Stomach smooth muscle (tissue), 2 donors: ENCODE results near the gene MIDN.
"Not testable (repeated sequence)": the region's sequence is repeated elsewhere in the genome, so short reads cannot be mapped to it uniquely, and the experiment has no call there.

ENCODE experiments used
- H3K27ac ChIP-seq: one replicate; pipeline ENCODE4 v1.7.0; 2013; ENCODE audit warnings: mild to moderate bottlenecking, low read length, inconsistent platforms
- H3K27me3 ChIP-seq, 2 donors: one replicate each; pipeline ENCODE4 v1.7.0; 2013; ENCODE audit warnings: low read length in 2 of 2; ENCODE audit not compliant: insufficient read depth in 2 of 2, control insufficient read depth in 1 of 2
- H3K36me3 ChIP-seq, 2 donors: one replicate each; pipeline ENCODE4 v1.7.0; 2013; ENCODE audit warnings: low read length in 2 of 2; ENCODE audit not compliant: control insufficient read depth in 2 of 2, insufficient read depth in 2 of 2
- H3K4me1 ChIP-seq: one replicate; pipeline ENCODE4 v1.7.0; 2013; ENCODE audit warnings: low read length; ENCODE audit not compliant: control insufficient read depth, insufficient read depth
- H3K4me3 ChIP-seq, 2 donors: one replicate each; pipeline ENCODE4 v1.7.0; 2013; ENCODE audit warnings: low read length in 2 of 2
- H3K9ac ChIP-seq, 2 donors: one replicate each; pipeline ENCODE4 v1.7.0; 2013; ENCODE audit warnings: low read length in 2 of 2, mild to moderate bottlenecking in 1 of 2
- H3K9me3 ChIP-seq, 2 donors: one replicate each; pipeline ENCODE4 v1.7.0; 2013; ENCODE audit warnings: low read length in 2 of 2; ENCODE audit not compliant: control insufficient read depth in 2 of 2
- donor health status: healthy.
- donor health status: Pancreatic carcinoma.

MIDN gene

DNA sequence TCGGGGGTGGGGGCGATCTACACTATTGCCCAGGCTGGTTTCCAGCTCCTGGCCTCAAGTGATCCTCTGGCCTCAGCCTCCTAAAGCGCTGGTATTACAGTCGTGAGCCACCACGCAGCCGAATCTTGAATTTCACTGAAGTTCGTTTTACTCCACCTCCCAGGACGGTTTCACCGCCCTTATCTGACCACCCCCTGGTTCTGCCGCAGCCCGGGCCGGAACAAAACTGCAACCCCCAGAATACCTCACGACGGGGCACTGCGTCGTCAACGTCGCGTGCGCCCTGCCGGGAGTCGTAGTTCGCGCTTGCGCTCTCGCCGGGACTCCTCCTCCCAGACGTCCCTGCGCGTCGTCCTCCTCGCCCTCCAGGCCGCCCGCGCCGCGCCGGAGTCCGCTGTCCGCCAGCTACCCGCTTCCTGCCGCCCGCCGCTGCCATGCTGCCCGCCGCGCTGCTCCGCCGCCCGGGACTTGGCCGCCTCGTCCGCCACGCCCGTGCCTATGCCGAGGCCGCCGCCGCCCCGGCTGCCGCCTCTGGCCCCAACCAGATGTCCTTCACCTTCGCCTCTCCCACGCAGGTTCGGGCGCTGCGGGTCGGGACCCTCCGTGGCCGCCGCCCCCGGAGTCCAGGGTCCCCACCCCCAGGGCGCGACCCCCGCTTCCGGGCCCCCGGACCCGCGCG is 6.8 kb upstream of the MIDN start, which contains the start of gene ATP5F1D:
Gene ATP5F1D (plus strand): TSS at position 335 of the 679 bp plus-strand sequence. CDS start 100 bp downstream, at position 435.
- Histone ChIP-seq H3K9me3 (no peaks in the 10 kb centered on the region), H3K27me3 (peaks cover 0 to 8% of the 10 kb centered on the region in 2 donors), H3K36me3 (no peaks in the 10 kb centered on the region), H3K27ac (peak within 1 kb of the TSS; percentile 82), H3K9ac (peak within 1 kb of the TSS; percentile 60 to 83), H3K4me1 (peaks cover 82% of the 10 kb centered on the region), H3K4me3 (peak within 1 kb of the TSS; percentile 78 to 87)

DNA sequence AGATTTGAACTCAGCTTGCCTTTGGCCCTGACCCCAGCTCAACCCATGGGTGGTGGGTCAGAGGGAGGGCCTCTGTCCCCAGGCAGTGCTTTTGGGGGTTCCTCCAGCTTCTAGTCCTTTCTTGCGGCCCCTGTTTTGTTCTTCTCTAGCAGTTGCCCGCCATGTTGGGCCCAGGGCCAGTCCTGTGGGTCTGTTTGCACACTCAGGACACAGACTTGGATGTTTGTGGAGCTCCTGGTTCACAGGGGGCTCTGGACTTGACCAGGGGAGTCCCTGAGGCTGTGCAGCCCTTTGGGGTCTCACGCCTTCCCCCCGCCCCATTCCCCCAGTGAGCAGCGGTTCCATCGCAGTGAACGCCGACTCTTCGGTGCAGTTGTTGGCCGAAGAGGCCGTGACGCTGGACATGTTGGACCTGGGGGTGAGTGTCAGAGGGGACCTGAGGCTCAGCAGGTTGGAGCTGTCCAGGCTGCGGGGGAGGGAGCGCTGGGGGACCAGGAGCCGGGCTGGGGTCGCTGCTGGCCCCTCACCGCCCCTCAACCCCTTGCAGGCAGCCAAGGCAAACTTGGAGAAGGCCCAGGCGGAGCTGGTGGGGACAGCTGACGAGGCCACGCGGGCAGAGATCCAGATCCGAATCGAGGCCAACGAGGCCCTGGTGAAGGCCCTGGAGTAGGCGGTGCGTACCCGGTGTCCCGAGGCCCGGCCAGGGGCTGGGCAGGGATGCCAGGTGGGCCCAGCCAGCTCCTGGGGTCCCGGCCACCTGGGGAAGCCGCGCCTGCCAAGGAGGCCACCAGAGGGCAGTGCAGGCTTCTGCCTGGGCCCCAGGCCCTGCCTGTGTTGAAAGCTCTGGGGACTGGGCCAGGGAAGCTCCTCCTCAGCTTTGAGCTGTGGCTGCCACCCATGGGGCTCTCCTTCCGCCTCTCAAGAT is 4.4 kb upstream of the MIDN start:
- peak overlapping the region; percentile 39 to 55 for H3K9ac ChIP-seq
- no peaks in the 10 kb centered on the region for H3K27me3 ChIP-seq
- H3K36me3 ChIP-seq = no peaks in the 10 kb centered on the region
- H3K4me3 ChIP-seq = peak overlapping the region in 1 of 2 donors; percentile 49
- peak overlapping the region; percentile 87 for H3K27ac ChIP-seq
- H3K9me3 ChIP-seq = no peaks in the 10 kb centered on the region
- peaks cover 74% of the 10 kb centered on the region for H3K4me1 ChIP-seq

DNA sequence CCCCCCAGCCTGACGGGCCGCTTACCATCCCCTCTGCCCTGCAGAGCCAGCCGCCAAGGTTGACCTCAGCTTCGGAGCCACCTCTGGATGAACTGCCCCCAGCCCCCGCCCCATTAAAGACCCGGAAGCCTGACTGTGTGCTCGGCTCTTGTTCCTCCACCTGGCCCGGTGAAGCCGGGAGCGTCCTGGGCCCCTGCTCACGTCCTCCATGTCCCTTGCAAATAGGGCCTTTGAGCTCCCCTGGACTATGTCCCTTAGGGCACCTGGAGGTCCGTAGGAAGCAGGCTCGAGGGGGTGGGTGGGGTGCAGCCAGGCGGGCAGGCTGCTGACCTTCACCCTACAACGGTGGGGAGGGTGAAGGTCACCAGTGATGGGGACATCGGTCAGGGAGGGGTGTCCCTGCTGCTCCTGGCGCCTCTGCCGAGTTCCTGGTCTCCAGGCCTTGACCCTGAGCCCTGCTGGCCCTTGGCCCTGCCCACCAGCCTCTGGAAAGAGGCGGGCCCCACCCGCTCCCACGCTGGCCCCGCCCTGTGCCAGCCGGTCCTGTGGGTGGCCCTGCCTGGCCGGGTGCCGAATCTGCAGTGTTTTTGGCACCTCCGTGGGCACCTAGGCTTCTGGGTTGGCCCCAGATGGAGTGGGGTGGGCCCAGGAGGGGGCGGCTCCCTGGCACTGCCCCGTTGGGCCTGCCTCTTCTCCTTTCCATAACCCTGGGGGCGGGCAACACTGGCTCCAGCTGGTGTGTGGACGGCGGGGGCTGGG is 3.5 kb upstream of the MIDN start:
- H3K4me3 ChIP-seq = peak overlapping the region in 1 of 2 donors; percentile 49

DNA sequence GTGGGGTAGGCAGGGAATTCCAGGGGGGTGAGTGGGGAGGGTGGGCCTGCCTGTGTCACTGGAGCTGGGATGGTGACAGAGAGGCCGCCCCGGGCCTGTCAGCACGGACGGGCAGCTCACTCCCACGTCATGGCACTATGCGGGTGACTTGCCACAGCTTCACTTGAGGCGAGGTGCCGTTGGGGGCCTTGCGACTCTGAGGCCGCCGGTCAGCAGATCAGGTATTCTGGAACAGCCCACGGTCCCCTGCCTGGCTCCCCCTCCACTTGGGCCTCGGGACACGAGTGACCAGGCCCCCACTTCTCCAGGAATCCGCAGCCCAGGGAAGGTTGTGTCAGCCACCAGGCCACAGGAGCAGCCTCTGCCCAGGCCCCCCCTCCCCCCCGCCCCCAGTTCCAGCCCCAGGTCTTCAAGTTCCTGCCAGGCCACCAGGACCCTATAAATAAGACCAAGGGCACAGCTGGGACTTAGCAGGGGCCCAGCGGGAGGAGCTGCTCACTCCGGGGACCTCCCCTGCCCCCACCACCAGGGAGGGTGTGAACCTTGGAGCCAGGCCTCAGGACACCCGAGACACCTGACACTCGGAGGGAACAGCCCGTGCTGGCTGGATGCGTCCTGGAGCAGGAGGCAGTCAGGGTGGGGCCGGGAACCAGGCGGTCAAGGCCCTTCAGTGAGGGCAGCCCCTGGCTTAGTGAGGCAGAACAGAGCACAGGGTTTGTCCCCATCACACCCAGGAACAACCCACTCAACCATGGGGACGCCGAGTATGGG is 2.7 kb upstream of the MIDN start:
- Histone ChIP-seq H3K9me3 (no peaks in the 10 kb centered on the region), H3K9ac (peak overlapping the region; percentile 28 to 55), H3K27ac (peak overlapping the region; percentile 87), H3K27me3 (no peaks in the 10 kb centered on the region), H3K36me3 (no peaks in the 10 kb centered on the region), H3K4me1 (peaks cover 61% of the 10 kb centered on the region), H3K4me3 (no peak overlapping the region)

More for the DNA sequence above, 3.5 kb upstream of the MIDN start:
- Histone ChIP-seq H3K9me3 (no peaks in the 10 kb centered on the region), H3K27ac (peak overlapping the region; percentile 87), H3K27me3 (no peaks in the 10 kb centered on the region), H3K4me1 (peaks cover 69% of the 10 kb centered on the region), H3K9ac (peak overlapping the region; percentile 29 to 39), H3K36me3 (no peaks in the 10 kb centered on the region)

DNA sequence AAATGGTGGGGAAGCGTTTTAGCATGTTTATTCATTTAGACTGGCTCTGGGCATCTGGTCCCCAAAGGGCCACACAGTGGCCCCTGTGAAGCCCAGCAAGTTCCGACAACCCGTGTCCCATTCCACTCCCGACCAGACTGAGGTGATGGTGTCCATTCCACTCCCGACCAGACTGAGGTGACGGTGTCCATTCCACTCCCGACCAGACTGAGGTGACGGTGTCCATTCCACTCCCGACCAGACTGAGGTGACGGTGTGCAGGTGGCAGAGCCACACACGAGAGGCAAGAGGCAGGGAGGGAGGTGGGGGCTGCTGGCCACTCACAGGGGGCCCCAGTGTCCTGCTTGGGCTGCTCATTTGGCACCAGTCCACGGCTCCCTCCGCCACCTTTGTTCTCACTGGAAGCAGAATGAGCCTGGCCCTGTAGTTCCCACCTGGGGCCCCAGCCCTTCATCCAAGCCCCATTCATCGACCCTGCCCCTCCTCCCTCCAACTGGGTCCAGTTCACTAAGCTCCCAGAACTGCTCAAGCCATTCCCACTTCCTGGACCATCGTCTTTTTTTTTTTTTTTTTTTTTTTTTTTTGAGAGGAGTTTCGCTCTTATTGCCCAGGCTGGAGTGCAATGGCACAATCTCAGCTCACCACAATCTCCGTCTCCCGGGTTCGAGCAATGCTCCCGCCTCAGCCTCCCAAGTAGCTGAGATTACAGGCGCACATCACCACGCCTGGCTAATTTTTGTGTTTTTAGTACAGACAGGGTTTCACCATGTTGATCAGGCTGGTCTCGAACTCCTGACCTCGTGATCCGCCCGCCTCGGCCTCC is 1.9 kb upstream of the MIDN start:
- H3K36me3 ChIP-seq, H3K9me3 ChIP-seq, H3K4me3 ChIP-seq, H3K27me3 ChIP-seq: not testable (repeated sequence)
- peak overlapping the region; percentile 87 for H3K27ac ChIP-seq
- H3K4me1 ChIP-seq = peaks cover 57% of the 10 kb centered on the region
- peak overlapping the region in 1 of 2 donors; percentile 28 for H3K9ac ChIP-seq

DNA sequence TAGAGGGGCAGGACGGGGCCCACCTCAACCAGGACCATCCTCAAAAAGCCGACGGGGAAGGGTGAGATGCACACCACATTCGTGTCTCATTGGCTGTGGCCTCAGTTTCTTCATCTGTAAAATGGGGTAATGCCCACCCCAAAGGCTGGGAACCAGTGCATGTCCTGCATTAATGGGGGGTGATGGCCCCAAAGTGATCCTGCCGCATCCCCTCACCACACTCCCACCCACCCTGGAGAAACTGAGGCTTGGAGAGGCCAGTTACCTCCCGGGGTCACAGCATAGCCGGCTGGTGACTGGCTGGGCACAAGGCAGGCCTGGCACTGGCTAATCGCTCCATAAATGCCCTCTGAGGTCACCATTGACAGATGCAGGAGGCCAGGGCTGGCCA is 640 bp upstream of the MIDN start:
- Histone ChIP-seq H3K27ac (peak overlapping the region; percentile 98), H3K27me3 (no peaks in the 10 kb centered on the region), H3K9ac (peak overlapping the region; percentile 58 to 69), H3K9me3 (no peaks in the 10 kb centered on the region), H3K36me3 (peaks cover 0 to 8% of the 10 kb centered on the region in 2 donors), H3K4me3 (peak overlapping the region in 1 of 2 donors; percentile 78), H3K4me1 (peaks cover 61% of the 10 kb centered on the region)

DNA sequence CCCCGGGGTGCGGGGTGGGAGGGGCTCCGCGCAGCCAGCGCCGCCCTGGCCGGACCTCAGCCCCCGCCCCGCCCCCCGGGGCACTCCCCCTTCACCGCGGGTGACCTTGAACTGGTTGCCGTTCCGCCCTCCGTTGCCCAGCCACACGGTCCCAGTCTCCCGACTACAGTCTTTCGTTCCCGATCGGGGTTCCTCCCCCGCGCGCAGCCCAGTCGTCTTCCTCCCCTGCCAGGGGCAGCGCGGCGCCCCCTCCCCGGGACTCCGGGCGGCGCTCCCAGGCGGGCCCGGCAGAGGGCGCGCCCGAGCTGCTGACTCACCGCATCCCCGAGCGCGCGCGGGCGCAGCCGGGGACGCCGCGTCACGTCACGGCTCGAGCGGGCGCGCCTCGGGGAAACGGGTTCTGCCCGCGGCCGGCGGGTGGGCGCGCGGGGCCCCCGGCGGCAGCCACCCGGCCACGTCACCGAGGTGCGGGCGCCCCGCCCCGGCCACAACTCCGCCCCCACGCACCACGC is 459 bp downstream of the MIDN start:
- Histone ChIP-seq H3K36me3 (peaks cover 0 to 8% of the 10 kb centered on the region in 2 donors), H3K4me1 (peaks cover 60% of the 10 kb centered on the region), H3K27me3 (no peaks in the 10 kb centered on the region), H3K4me3 (peak overlapping the region; percentile 77 to 78), H3K27ac (peak overlapping the region; percentile 98), H3K9me3 (no peaks in the 10 kb centered on the region), H3K9ac (peak overlapping the region; percentile 80 to 99)

DNA sequence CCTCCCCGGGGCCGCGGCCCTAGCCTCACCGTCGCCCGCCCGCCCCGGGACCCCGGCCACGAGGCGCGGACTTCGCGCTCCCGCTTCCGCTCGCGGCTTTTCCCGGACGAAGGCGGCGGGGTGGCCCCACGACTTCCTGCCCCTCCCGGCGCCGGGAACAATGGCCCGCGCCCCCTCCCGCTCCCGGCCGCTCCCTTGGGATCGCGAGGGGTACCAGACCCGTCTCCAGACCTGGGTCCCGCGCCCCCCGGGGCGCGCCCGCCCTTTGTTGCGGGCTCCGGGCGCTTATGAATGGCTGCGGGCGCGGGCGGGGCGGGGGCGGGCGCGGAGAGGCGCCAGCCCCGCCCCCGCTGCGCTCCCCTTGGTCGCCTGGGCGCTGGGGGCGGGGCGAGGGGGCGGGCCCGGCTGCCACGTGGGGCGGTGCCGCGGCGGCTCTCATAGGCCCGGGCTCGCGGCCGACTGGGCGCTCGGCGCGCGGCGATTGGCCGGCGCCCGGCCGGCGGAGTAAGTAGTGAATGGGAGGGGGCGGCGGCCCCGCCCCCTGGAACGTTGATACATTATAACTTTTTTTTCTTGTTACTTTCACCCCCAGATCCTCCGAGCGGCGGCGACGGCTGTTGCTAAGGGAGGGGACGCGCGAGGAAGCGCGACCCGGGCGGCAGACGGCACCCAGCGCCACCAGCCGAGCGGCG is 1.1 kb downstream of the MIDN start:
- peak overlapping the region; percentile 67 to 78 for H3K4me3 ChIP-seq
- peak overlapping the region; percentile 98 for H3K27ac ChIP-seq
- H3K27me3 ChIP-seq = no peaks in the 10 kb centered on the region
- H3K36me3 ChIP-seq = peaks cover 2 to 10% of the 10 kb centered on the region in 2 donors
- peak overlapping the region; percentile 66 to 75 for H3K9ac ChIP-seq
- H3K4me1 ChIP-seq = peaks cover 60% of the 10 kb centered on the region
- no peaks in the 10 kb centered on the region for H3K9me3 ChIP-seq

DNA sequence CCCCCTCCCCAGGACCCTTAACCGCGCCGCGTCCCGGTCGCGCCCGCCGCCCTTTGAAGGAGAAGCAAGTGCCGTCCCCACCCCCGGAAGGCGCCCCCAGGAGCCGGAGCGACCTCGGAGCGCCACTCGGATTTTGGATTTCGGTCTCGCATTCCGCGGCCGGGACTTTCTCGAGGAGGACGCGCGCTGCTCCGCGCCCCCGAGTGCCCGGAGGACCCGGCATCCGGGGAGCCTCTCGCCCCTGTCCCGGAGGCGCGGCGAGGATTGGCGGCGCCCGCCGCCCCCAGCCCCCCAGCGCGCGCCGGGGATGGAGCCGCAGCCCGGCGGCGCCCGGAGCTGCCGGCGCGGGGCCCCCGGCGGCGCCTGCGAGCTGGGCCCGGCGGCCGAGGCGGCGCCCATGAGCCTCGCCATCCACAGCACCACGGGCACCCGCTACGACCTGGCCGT is 1.6 kb downstream of the MIDN start:
- Histone ChIP-seq H3K36me3 (peaks cover 8 to 15% of the 10 kb centered on the region in 2 donors), H3K9ac (peak overlapping the region; percentile 66 to 72), H3K4me1 (peaks cover 60% of the 10 kb centered on the region), H3K27ac (peak overlapping the region; percentile 82), H3K27me3 (no peaks in the 10 kb centered on the region), H3K4me3 (peak overlapping the region; percentile 67 to 72), H3K9me3 (no peaks in the 10 kb centered on the region)
